Parathyroid adenoma (tissue), 2 donors: Measurements from ENCODE around the gene OSBPL8.
A peak's percentile ranks its signal among the peaks of the same experiment; 100 is the strongest.

Source experiments
- H2AFZ ChIP-seq: fragments of 300-600 bp; sonication (generic); one replicate; pipeline ENCODE4 v1.7.0; 2017; ENCODE audit warnings: antibody characterized with exemption, mild to moderate bottlenecking
- H3K27ac ChIP-seq: fragments of 300-600 bp; sonication (generic); one replicate; pipeline ENCODE4 v1.7.0; 2017
- H3K27me3 ChIP-seq: fragments of 300-600 bp; sonication (generic); one replicate; pipeline ENCODE4 v1.7.0; 2017; ENCODE audit warnings: low read length; ENCODE audit not compliant: control insufficient read depth, insufficient read depth
- H3K36me3 ChIP-seq: fragments of 300-600 bp; sonication (generic); one replicate; pipeline ENCODE4 v1.7.0; 2017; ENCODE audit warnings: low read length; ENCODE audit not compliant: control insufficient read depth, insufficient read depth
- H3K4me1 ChIP-seq: fragments of 300-600 bp; sonication (generic); one replicate; pipeline ENCODE4 v1.7.0; 2017; ENCODE audit warnings: control low read depth
- H3K4me2 ChIP-seq: fragments of 300-600 bp; sonication (generic); one replicate; pipeline ENCODE4 v1.7.0; 2017; ENCODE audit warnings: low read length
- H3K4me3 ChIP-seq: fragments of 300-600 bp; sonication (generic); one replicate; pipeline ENCODE4 v1.7.0; 2017; ENCODE audit warnings: low read depth, low read length
- H3K79me2 ChIP-seq: fragments of 300-600 bp; sonication (generic); one replicate; pipeline ENCODE4 v1.7.0; 2017; ENCODE audit warnings: control low read depth
- H3K9ac ChIP-seq: fragments of 300-600 bp; sonication (generic); one replicate; pipeline ENCODE4 v1.7.0; 2017; ENCODE audit warnings: mild to moderate bottlenecking
- H3K9me3 ChIP-seq: fragments of 300-600 bp; sonication (generic); one replicate; pipeline ENCODE4 v1.7.0; 2017; ENCODE audit warnings: low read length; ENCODE audit not compliant: control insufficient read depth
- TF ChIP-seq, protein P1 (sequence below): fragments of 300-600 bp; sonication (generic); IDR thresholded peaks from one replicate; pipeline ENCODE4 v1.7.0; 2017; ENCODE audit warnings: antibody characterized with exemption, mild to moderate bottlenecking
- donor health status: primary hyperparathyroidism.

The OSBPL8 gene

DNA sequence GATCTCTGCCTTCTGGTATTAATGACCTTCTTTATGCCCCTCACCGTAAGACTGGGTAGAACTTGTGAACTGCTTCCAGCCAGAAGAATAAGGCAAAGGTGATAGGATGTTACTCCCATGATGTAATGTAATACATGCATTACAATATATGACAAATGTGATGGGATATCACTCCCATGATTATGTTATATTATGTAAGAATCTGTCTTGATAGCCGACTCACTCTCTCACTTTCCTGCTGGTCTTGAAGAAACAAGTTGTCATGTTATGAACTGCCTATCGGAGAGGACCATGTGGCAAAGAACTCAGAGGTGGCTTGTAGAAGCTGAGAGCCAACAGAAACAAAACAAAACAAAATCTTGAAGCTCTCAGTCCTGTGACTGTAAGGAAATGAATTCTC lies 30.6 kb upstream of the OSBPL8 start:
- Histone ChIP-seq H3K4me3 (no peak overlapping the region), H3K27ac (no peak overlapping the region)
- TF ChIP-seq, protein P1, sequence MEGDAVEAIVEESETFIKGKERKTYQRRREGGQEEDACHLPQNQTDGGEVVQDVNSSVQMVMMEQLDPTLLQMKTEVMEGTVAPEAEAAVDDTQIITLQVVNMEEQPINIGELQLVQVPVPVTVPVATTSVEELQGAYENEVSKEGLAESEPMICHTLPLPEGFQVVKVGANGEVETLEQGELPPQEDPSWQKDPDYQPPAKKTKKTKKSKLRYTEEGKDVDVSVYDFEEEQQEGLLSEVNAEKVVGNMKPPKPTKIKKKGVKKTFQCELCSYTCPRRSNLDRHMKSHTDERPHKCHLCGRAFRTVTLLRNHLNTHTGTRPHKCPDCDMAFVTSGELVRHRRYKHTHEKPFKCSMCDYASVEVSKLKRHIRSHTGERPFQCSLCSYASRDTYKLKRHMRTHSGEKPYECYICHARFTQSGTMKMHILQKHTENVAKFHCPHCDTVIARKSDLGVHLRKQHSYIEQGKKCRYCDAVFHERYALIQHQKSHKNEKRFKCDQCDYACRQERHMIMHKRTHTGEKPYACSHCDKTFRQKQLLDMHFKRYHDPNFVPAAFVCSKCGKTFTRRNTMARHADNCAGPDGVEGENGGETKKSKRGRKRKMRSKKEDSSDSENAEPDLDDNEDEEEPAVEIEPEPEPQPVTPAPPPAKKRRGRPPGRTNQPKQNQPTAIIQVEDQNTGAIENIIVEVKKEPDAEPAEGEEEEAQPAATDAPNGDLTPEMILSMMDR = no peak

DNA sequence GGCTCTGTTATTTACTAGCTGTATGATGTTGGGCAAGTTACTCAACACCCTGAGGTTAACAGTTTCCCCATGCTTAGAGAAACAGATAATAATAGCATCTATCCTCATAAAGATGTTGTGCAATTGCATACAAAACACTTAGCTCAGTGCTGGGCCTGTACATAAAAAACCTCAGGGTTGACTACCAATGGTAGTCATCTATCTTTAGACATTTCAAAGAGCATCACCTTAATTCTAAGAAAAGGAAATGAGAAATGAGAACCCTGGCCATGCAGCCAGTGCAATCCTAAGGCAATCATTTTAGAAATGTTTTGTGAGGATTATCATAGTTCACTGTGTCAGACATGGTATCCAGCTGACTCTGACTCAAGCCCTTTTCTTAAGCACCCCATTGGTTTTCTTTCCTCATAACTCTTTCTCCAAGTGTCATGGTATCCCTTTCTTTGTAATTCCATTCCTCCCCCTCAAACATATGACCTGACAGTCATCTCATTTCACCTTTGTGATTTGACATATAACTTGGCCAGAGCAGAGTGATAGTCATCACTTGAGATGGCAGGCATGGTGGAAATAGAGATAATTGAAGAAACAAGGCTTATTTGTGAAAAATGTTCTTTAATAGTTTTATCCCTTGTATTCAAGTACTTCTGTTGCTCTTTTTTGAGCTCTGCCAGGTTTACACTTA lies 29.5 kb upstream of the OSBPL8 start:
- Histone ChIP-seq H3K9ac (no peak overlapping the region), H2AFZ (no peak overlapping the region), H3K4me2 (no peak overlapping the region), H3K27ac (no peak overlapping the region), H3K4me1 (no peaks in the 10 kb centered on the region), H3K9me3 (no peaks in the 10 kb centered on the region), H3K79me2 (no peaks in the 10 kb centered on the region), H3K4me3 (no peak overlapping the region), H3K27me3 (no peaks in the 10 kb centered on the region), H3K36me3 (no peaks in the 10 kb centered on the region)
- TF ChIP-seq, protein P1 = no peak

More for the DNA sequence above, 30.6 kb upstream of the OSBPL8 start:
- H3K4me1 ChIP-seq = no peaks in the 10 kb centered on the region
- no peak overlapping the region for H3K9ac ChIP-seq
- H2AFZ ChIP-seq = no peak overlapping the region
- no peaks in the 10 kb centered on the region for H3K9me3 ChIP-seq
- H3K36me3 ChIP-seq = no peaks in the 10 kb centered on the region
- H3K4me2 ChIP-seq = no peak overlapping the region
- H3K79me2 ChIP-seq = no peaks in the 10 kb centered on the region
- no peaks in the 10 kb centered on the region for H3K27me3 ChIP-seq

DNA sequence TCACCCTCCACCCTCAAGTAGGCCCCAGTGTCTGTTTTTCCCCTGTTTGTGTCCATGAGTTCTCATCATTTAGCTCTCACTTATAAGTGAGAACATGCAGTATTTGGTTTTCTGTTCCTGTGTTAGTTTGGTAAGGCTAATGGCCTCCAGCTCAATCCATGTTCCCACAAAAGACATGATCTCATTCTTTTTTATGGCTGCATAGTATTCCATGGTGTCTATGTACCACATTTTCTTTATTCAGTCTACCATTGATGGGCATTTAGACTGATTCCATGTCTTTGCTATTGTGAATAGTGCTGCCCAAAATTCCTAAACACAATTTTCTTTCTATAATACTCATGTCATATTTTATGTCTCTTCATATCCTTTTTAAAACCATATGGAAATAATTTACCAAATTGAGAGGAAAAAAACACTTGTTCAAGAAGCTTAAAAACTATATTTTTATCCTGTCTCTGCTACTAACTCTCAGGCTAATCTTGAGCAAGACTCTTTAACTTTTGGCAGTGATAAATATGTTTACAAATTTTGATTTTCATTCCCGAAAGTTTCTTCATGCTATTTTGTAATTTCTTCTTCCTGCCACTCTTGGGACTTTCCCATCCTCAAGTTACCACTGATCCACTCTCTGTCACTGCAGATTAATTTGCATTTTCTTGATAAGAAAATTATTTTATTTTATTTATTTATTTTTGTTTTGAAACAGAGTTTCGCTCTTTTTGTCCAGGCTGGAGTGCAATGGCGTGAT lies 28.0 kb upstream of the OSBPL8 start:
- H3K9ac ChIP-seq = no peak overlapping the region
- no peaks in the 10 kb centered on the region for H3K36me3 ChIP-seq
- no peak overlapping the region for H3K27ac ChIP-seq
- no peaks in the 10 kb centered on the region for H3K79me2 ChIP-seq
- H3K9me3 ChIP-seq = no peaks in the 10 kb centered on the region
- no peak overlapping the region for H3K4me3 ChIP-seq
- TF ChIP-seq, protein P1 = no peak
- H3K4me2 ChIP-seq = no peak overlapping the region
- H3K27me3 ChIP-seq = no peaks in the 10 kb centered on the region
- no peaks in the 10 kb centered on the region for H3K4me1 ChIP-seq
- no peak overlapping the region for H2AFZ ChIP-seq

DNA sequence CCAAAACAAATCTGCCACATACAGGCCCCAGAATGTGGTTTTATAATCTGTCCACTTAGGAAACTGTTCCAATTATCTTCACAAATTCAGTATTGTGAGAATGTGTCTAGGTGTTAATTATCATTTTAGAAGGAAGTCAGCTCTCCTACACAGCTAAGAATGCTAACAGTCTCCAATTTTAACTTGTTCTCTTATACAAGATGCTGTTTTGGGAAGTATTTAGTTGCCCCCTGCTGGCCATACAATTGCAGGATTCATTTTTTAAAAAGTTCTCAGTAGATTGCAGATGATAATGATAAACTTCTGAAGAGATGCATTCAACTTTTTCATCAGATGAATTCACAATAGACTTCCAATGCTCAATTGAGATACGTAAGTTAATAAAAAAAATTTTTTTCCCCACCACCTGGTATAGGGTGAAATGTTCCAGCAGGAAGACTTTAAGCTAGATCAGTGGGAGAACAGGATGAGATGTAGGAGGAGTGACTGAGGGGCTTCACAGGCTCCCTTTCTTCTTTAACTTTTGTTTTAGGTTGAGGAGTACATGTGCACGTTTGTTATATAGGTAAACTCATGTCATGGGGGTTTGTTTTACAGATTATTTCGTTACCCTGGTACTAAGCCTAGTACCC lies 27.3 kb upstream of the OSBPL8 start:
- H3K36me3 ChIP-seq = no peaks in the 10 kb centered on the region
- no peaks in the 10 kb centered on the region for H3K4me1 ChIP-seq
- H2AFZ ChIP-seq = no peak overlapping the region
- no peaks in the 10 kb centered on the region for H3K79me2 ChIP-seq
- H3K27ac ChIP-seq = no peak overlapping the region
- no peaks in the 10 kb centered on the region for H3K27me3 ChIP-seq
- H3K9ac ChIP-seq = no peak overlapping the region
- H3K4me2 ChIP-seq = no peak overlapping the region
- H3K4me3 ChIP-seq = no peak overlapping the region
- no peaks in the 10 kb centered on the region for H3K9me3 ChIP-seq
- TF ChIP-seq, protein P1 = peak; percentile 72
